RWPE2 (cell line): ENCODE measurements around the gene WNT1.

Experiments used
- ATAC-seq: fragments of 200-7000 bp; cut with Tn5 transposase; 3 replicates; pipeline ENCODE4 v1.9.1; 2021; ENCODE audit warnings: low read depth
- DNase-seq: peaks from one replicate; pipeline ENCODE4 v3.0.0-alpha.2; 2020; ENCODE audit warnings: low spot score
- H3K27ac ChIP-seq: fragments of 450-650 bp; 2 replicates; pipeline ENCODE4 v1.5.1; 2017; ENCODE audit warnings: mild to moderate bottlenecking; ENCODE audit not compliant: poor library complexity, severe bottlenecking
- H3K27me3 ChIP-seq: fragments of 250-450 bp; sonication (Bioruptor Pico); 2 replicates; pipeline ENCODE4 v1.5.1; 2021; ENCODE audit warnings: mild to moderate bottlenecking, moderate library complexity; ENCODE audit not compliant: insufficient read depth, poor library complexity, severe bottlenecking
- H3K36me3 ChIP-seq: fragments of 250-450 bp; sonication (Bioruptor Pico); 2 replicates; pipeline ENCODE4 v1.5.1; 2020; ENCODE audit warnings: low read depth, mild to moderate bottlenecking, moderate library complexity
- H3K4me1 ChIP-seq: fragments of 250-450 bp; sonication (Bioruptor Pico); 2 replicates; pipeline ENCODE4 v1.5.1; 2021; ENCODE audit warnings: mild to moderate bottlenecking, moderate library complexity; ENCODE audit not compliant: insufficient read depth, poor library complexity, severe bottlenecking
- H3K4me3 ChIP-seq: fragments of 250-450 bp; sonication (Bioruptor Pico); 2 replicates; pipeline ENCODE4 v1.5.1; 2021; ENCODE audit warnings: mild to moderate bottlenecking, moderate library complexity; ENCODE audit not compliant: severe bottlenecking
- H3K9me3 ChIP-seq: fragments of 250-450 bp; sonication (Bioruptor Pico); 2 replicates; pipeline ENCODE4 v1.5.1; 2021; ENCODE audit warnings: mild to moderate bottlenecking, moderate library complexity; ENCODE audit not compliant: severe bottlenecking
- CTCF ChIP-seq: fragments of 450-650 bp; IDR thresholded peaks from one replicate; pipeline ENCODE4 v1.5.1; 2017; ENCODE audit warnings: mild to moderate bottlenecking, moderate library complexity; ENCODE audit not compliant: poor library complexity, severe bottlenecking

The WNT1 gene

GRCh38 chr12:49027846-49028555 lies 49.9 kb downstream of the WNT1 start:
- Histone ChIP-seq H3K27me3 (no peaks in the 10 kb centered on the region), H3K27ac (no peak overlapping the region), H3K9me3 (no peaks in the 10 kb centered on the region), H3K4me1 (no peaks in the 10 kb centered on the region), H3K36me3 (peaks cover 81% of the 10 kb centered on the region), H3K4me3 (no peak overlapping the region)
- ATAC-seq = no peak
- DNase-seq = no peak
- TF ChIP-seq CTCF = no peak

- ATAC-seq = no peak
- no peaks in the 10 kb centered on the region for H3K27me3 ChIP-seq
- no peak for DNase-seq
- no peaks in the 10 kb centered on the region for H3K4me1 ChIP-seq
- no peak overlapping the region for H3K27ac ChIP-seq
- H3K36me3 ChIP-seq = peaks cover 78% of the 10 kb centered on the region
- no peak for TF ChIP-seq CTCF
- H3K9me3 ChIP-seq = no peaks in the 10 kb centered on the region
- H3K4me3 ChIP-seq = no peak overlapping the region
Measured at GRCh38 chr12:49028666-49029275, 50.6 kb downstream of the WNT1 start.

DNA sequence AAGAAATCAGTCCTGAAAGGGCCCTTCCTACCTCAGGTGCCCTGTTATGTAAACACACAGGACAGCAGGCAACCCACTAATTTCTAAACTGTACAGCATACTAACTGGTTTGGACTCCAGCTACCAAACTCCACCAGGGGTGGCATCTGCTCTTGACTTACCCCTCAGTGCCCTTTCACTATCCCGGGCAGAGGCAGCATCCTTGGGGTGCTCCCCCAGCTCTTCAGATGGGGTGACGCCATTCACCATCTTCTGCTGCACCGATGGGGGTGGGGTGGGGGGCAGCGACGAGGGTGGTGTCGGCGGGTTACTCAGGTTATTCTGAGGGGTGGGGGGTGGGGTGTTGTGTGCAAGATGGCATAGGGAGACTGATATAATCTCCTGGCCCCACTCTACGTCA lies 52.0 kb downstream of the WNT1 start:
- H3K27me3 ChIP-seq = no peaks in the 10 kb centered on the region
- no peak overlapping the region for H3K4me3 ChIP-seq
- H3K36me3 ChIP-seq = peaks cover 75% of the 10 kb centered on the region
- TF ChIP-seq CTCF = no peak
- no peak overlapping the region for H3K27ac ChIP-seq
- ATAC-seq = no peak
- no peaks in the 10 kb centered on the region for H3K4me1 ChIP-seq
- DNase-seq = no peak
- H3K9me3 ChIP-seq = no peaks in the 10 kb centered on the region

DNA sequence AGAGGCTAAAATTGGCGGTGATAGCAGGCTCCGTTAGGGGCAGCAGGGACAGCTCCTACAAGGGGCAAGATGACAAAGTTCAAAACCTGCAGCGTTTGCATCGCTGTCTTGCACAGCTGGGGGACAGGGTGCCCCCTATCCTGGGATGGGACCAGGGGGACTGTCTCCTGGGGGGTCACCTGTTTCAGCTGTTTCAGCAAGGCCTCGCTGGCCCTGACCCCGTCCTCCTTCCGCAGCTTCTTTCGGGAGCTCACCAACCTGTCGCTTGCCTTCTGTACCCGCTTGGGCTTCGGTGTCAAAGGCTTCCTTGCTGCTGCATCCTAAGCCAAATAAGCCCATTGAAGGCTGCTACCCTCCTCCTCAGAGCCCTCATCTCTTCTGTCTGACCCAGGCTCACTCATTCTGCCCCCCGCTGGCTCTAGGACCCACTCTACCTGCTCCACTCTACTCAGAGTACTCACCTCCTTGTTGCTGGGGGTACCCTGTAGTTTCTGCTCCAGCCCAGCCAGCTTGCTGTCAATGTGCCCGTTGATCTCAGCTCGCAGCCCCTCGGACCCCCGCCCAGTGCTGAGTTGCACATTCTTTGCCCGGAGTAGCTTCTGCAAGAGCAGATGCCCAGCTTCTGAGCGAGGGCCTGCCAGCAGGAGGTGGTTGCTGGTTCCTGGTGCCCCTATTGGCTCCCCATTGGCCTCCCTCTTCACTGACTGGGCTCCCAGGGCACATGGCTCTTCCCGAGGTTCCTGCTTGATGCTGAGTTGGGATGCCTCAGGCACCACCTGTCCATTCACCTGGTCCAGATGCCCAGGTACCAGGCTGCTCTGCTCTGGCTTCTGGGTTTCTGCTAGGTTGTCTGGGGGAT lies 52.8 kb downstream of the WNT1 start:
- H3K36me3 ChIP-seq = peaks cover 75% of the 10 kb centered on the region
- ATAC-seq (no peak), DNase-seq (no peak)
- no peak overlapping the region for H3K4me3 ChIP-seq
- H3K4me1 ChIP-seq = no peaks in the 10 kb centered on the region
- no peaks in the 10 kb centered on the region for H3K9me3 ChIP-seq
- no peak for TF ChIP-seq CTCF
- H3K27ac ChIP-seq = no peak overlapping the region
- no peaks in the 10 kb centered on the region for H3K27me3 ChIP-seq
